GM12801 (cell line): ENCODE data around the gene CHMP6.

Experiments
- CTCF ChIP-seq: IDR thresholded peaks from one replicate; pipeline ENCODE4 v1.5.1; 2011; ENCODE audit warnings: control low read depth; ENCODE audit not compliant: insufficient read length; ENCODE audit errors: extremely low read depth

The CHMP6 gene

GRCh38 chr17:81019563-81020442, 28.2 kb downstream of the CHMP6 start:
- TF ChIP-seq CTCF, result no peak

DNA sequence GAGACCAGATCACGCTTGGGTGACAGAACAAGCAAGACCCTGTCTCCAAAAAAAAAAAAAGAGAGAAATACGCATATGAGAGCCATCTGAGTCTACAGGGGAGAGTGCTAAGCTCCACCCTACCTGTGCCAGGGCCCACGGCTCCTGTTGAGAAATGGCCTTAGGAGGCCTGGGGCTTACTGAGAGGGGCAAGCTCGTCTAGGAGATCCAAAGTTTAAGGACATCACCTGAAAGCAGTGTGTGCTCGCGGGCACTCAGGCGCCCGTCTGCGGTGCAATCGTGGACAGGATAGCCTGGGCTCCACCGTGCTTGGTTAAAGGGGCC, 28.8 kb downstream of the CHMP6 start:
- no peak for TF ChIP-seq CTCF

DNA sequence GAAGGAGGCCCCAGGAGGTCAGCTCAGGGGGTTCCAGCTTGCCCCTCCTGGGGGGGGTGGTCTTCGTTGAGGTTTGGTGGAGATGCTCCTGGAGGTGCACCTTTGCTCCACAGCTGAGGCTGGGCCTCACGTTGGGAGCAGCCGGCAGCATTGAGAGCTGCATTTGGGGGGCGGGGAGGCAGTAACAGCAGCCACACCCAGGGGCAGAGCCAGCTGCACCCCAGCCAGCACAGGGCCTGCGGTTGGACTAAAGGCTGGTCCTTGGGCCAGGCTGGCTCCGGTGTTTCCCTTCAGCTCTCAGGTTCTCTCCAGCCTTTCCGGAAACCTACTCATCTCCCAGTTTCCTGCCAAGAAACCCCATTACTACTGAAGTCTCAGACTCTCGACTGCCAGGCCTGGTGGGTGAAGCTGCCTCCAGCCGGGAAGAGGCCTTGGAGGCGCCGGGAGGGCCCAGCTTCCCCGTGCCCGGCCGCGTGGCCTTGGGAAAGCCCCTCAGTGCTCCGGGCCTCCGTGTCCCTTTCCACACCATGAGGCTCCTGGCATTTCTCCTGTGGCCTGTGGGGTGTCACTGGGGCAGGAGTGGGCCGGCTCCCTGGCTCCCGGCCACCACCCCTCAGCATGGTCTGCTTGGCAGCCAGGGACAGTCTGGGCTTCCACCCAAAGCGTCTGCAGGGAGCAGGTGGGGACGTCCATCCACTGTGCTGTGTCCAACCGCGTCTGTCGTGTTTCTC, 29.3 kb downstream of the CHMP6 start:
- TF ChIP-seq CTCF, result no peak

- TF ChIP-seq CTCF, result no peak
Measured at GRCh38 chr17:81021531-81022343, 30.1 kb downstream of the CHMP6 start.

DNA sequence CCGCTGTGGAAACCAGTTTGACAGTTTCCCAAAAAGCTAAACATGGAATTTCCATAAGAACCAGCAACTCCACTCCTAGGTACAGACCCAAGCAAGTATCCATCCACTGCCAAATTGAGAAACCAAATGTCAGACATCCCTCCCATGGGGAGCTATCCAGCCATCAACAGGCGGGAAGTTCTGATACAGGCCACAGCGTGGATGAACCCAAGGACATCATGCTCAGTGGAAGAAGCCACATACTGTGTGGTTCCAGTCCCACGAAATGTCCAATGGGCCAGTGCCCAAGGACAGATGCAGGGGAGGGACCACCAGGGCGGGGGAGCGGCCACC, 30.7 kb downstream of the CHMP6 start:
- no peak for TF ChIP-seq CTCF

- no peak for TF ChIP-seq CTCF
Measured at GRCh38 chr17:81025065-81025740, 33.6 kb downstream of the CHMP6 start.

DNA sequence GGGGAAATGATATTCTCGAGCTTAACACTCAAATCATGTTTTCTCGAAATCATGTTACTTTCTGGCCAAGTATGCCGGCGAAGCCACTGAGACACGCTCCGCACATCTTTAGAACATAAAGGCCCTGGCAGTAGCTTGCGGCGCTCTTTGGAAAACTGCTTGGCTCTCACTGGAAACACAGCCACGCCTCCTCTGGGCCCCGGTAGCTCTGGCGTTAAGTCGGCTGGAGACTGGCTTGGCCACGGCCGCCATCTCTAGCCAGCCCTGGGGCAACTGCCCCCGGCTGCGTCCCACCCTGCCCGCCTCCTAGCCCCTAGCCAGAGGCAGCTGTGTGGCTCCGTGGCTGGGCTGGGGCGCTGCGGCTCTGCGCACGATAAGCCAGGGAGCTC, 34.1 kb downstream of the CHMP6 start:
- TF ChIP-seq CTCF, result no peak
